HepG2 (cell line): ENCODE data around the gene SLC25A22. TPM values are rescaled to one million over a fixed set of nuclear protein-coding genes. Genes with fewer than 3 reads are reported as not detected.

Experiments used
- AGO2 ChIP-seq: fragments of 200-400 bp; formaldehyde crosslinking; optimal IDR thresholded peaks from 2 replicates; pipeline ENCODE3; 2017; ENCODE audit warnings: mild to moderate bottlenecking, low read depth, low read length, moderate library complexity
- ARNTL ChIP-seq: sonication (generic); formaldehyde crosslinking; IDR thresholded peaks from 2 replicates; pipeline ENCODE4 v1.4.0; 2020; ENCODE audit warnings: mild to moderate bottlenecking, missing genetic modification reagents
- GABPA ChIP-seq, 2 experiments: IDR thresholded peaks; 2 replicates each; pipeline ENCODE4 v1.6.1; 2011 to 2016; ENCODE audit warnings: low read depth in 2 of 2, low read length in 1 of 2, missing biosample characterization in 1 of 2, missing genetic modification characterization in 1 of 2
- HOXD1 ChIP-seq: sonication (generic); formaldehyde crosslinking; IDR thresholded peaks from 2 replicates; pipeline ENCODE4 v1.5.0; 2020; ENCODE audit warnings: missing genetic modification reagents
- IRX3 ChIP-seq: sonication (generic); formaldehyde crosslinking; IDR thresholded peaks from 2 replicates; pipeline ENCODE4 v1.8.1; 2023; ENCODE audit warnings: mild to moderate bottlenecking, low read depth, missing genetic modification reagents, borderline replicate concordance
- NR2C2 ChIP-seq: sonication (generic); formaldehyde crosslinking; IDR thresholded peaks from 2 replicates; pipeline ENCODE4 v1.4.0; 2020; ENCODE audit warnings: missing genetic modification reagents, mild to moderate bottlenecking, moderate library complexity, borderline replicate concordance
- SMARCC2 ChIP-seq: fragments of 450-650 bp; IDR thresholded peaks from 2 replicates; pipeline ENCODE4 v1.6.1; 2017; ENCODE audit warnings: antibody characterized with exemption, mild to moderate bottlenecking
- ZFP36 ChIP-seq: fragments of 150-350 bp; IDR thresholded peaks from 2 replicates; pipeline ENCODE4 v1.6.1; 2018; ENCODE audit warnings: borderline replicate concordance, low read length, low read depth; ENCODE audit not compliant: partially characterized antibody
- polyA plus RNA-seq, 8 experiments: library from polyadenylated mRNA; depleted of rRNA in 3 of 8; stranded (reverse) in 7 of 8; unstranded in 1 of 8; fragments of >200 nt; fragmentation: Illumina TruSeq in 4 of 8; extraction: Trizol in 4 of 8; gene quantifications; 2 replicates each; pipeline versions ENCODE4 v1.2.1 to v1.2.3, GENCODE V29; 2011 to 2016; ENCODE audit warnings: low read depth in 4 of 8, missing spikeins in 1 of 8, mixed read lengths in 1 of 8; ENCODE audit not compliant: insufficient read depth in 1 of 8
- total RNA-seq, 5 experiments: library from RNA; depleted of rRNA; stranded (reverse); fragments of >200 nt; fragmentation: Illumina TruSeq; extraction: Trizol; gene quantifications; 2 replicates each; pipeline ENCODE4 v1.2.3, GENCODE V29; 2016; ENCODE audit warnings: low read depth in 1 of 5
- TF ChIP-seq, protein P1 (sequence below), 2 experiments: fragments of 450-650 bp in 1 of 2; sonication (generic) in 1 of 2; formaldehyde crosslinking in 1 of 2; IDR thresholded peaks; 2 replicates each; pipeline versions ENCODE4 v1.6.1 to v1.8.0; 2016 to 2022; ENCODE audit warnings: antibody characterized with exemption in 1 of 2, mild to moderate bottlenecking in 1 of 2, missing genetic modification reagents in 1 of 2
- TF ChIP-seq, protein P2 (sequence below): sonication (generic); formaldehyde crosslinking; IDR thresholded peaks from 2 replicates; pipeline ENCODE4 v1.5.0; 2020; ENCODE audit warnings: mild to moderate bottlenecking, missing genetic modification reagents, borderline replicate concordance

SLC25A22 gene
- total and polyA plus RNA-seq, 2 of the 13 experiments (the other 11 are each of a cell fraction or from before 2014, with no cell fraction given): 12.4 to 19.2 TPM

DNA sequence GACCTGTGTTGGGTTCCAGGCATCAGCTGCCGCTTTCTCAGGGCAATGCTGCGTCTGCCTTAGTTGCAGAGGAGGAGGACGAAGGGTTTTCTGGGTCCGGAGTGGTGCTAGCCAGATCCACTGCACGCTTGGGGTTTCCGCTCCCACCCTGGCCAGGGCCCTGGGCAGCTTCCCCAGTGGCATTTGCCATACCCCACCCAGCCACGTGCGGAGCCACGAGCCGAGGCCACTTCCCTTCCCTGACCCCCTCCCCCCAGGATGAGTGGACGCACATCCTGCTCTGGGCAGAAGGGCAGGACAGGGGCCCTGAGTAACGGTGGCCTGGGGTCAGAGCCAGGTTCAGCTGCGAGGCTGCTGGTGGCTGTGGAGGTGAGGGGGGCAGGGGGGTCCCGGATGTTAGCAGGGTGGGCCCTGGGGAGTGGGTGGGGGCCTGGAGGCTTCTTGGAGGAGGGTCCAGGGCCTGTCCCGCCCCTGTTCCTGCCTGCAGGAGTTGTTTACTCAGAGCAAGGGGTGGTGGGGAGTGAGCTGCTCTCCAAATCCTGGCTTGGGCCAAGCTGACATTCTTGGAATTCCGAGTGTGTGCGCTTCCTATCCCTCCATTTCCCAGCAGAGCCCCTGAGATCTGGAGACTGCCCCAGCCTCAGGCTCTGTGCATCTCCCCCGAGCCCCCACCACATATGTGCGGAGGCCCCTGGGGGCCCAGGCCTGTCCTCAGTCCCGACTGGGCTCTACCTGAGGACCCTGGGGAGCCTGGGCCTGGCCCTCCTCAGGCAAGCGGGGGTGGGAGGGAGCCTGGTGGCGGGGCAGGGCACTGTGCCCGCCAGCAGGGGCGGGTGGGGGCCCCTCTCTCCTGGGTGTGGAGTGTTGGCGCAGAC lies 46.0 kb upstream of the SLC25A22 start (continued):
- TF ChIP-seq, protein P1, sequence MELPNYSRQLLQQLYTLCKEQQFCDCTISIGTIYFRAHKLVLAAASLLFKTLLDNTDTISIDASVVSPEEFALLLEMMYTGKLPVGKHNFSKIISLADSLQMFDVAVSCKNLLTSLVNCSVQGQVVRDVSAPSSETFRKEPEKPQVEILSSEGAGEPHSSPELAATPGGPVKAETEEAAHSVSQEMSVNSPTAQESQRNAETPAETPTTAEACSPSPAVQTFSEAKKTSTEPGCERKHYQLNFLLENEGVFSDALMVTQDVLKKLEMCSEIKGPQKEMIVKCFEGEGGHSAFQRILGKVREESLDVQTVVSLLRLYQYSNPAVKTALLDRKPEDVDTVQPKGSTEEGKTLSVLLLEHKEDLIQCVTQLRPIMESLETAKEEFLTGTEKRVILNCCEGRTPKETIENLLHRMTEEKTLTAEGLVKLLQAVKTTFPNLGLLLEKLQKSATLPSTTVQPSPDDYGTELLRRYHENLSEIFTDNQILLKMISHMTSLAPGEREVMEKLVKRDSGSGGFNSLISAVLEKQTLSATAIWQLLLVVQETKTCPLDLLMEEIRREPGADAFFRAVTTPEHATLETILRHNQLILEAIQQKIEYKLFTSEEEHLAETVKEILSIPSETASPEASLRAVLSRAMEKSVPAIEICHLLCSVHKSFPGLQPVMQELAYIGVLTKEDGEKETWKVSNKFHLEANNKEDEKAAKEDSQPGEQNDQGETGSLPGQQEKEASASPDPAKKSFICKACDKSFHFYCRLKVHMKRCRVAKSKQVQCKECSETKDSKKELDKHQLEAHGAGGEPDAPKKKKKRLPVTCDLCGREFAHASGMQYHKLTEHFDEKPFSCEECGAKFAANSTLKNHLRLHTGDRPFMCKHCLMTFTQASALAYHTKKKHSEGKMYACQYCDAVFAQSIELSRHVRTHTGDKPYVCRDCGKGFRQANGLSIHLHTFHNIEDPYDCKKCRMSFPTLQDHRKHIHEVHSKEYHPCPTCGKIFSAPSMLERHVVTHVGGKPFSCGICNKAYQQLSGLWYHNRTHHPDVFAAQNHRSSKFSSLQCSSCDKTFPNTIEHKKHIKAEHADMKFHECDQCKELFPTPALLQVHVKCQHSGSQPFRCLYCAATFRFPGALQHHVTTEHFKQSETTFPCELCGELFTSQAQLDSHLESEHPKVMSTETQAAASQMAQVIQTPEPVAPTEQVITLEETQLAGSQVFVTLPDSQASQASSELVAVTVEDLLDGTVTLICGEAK (IDR thresholded peaks at IDR 0.05): no peak
- TF ChIP-seq, protein P1 (CRISPR knock-in tag; IDR thresholded peaks at IDR 0.05): no peak
- no peak for TF ChIP-seq SMARCC2
- TF ChIP-seq IRX3 (CRISPR knock-in tag): no peak
- TF ChIP-seq, protein P2, sequence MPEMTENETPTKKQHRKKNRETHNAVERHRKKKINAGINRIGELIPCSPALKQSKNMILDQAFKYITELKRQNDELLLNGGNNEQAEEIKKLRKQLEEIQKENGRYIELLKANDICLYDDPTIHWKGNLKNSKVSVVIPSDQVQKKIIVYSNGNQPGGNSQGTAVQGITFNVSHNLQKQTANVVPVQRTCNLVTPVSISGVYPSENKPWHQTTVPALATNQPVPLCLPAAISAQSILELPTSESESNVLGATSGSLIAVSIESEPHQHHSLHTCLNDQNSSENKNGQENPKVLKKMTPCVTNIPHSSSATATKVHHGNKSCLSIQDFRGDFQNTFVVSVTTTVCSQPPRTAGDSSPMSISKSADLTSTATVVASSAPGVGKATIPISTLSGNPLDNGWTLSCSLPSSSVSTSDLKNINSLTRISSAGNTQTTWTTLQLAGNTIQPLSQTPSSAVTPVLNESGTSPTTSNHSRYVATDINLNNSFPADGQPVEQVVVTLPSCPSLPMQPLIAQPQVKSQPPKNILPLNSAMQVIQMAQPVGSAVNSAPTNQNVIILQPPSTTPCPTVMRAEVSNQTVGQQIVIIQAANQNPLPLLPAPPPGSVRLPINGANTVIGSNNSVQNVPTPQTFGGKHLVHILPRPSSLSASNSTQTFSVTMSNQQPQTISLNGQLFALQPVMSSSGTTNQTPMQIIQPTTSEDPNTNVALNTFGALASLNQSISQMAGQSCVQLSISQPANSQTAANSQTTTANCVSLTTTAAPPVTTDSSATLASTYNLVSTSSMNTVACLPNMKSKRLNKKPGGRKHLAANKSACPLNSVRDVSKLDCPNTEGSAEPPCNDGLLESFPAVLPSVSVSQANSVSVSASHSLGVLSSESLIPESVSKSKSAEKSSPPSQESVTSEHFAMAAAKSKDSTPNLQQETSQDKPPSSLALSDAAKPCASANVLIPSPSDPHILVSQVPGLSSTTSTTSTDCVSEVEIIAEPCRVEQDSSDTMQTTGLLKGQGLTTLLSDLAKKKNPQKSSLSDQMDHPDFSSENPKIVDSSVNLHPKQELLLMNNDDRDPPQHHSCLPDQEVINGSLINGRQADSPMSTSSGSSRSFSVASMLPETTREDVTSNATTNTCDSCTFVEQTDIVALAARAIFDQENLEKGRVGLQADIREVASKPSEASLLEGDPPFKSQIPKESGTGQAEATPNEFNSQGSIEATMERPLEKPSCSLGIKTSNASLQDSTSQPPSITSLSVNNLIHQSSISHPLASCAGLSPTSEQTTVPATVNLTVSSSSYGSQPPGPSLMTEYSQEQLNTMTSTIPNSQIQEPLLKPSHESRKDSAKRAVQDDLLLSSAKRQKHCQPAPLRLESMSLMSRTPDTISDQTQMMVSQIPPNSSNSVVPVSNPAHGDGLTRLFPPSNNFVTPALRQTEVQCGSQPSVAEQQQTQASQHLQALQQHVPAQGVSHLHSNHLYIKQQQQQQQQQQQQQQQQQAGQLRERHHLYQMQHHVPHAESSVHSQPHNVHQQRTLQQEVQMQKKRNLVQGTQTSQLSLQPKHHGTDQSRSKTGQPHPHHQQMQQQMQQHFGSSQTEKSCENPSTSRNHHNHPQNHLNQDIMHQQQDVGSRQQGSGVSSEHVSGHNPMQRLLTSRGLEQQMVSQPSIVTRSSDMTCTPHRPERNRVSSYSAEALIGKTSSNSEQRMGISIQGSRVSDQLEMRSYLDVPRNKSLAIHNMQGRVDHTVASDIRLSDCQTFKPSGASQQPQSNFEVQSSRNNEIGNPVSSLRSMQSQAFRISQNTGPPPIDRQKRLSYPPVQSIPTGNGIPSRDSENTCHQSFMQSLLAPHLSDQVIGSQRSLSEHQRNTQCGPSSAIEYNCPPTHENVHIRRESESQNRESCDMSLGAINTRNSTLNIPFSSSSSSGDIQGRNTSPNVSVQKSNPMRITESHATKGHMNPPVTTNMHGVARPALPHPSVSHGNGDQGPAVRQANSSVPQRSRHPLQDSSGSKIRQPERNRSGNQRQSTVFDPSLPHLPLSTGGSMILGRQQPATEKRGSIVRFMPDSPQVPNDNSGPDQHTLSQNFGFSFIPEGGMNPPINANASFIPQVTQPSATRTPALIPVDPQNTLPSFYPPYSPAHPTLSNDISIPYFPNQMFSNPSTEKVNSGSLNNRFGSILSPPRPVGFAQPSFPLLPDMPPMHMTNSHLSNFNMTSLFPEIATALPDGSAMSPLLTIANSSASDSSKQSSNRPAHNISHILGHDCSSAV (CRISPR knock-in tag): no peak
- no peak for TF ChIP-seq HOXD1 (CRISPR knock-in tag)
- peak; percentile 100 for TF ChIP-seq ARNTL (CRISPR knock-in tag)
- TF ChIP-seq ZFP36: no peak
- no peak for TF ChIP-seq GABPA (IDR thresholded peaks at IDR 0.05; ENCODE audit: low read depth, low read length)
- TF ChIP-seq GABPA (CRISPR knock-in tag; IDR thresholded peaks at IDR 0.05; ENCODE audit: low read depth): peak; percentile 77
- TF ChIP-seq NR2C2: 0 out of 2 replicates have a peak, but pooled peaks have one; percentile 58
- no peak for TF ChIP-seq AGO2
